H9 (cell line): Measurements from ENCODE around the gene KRT39. TPM values are rescaled to one million over a fixed set of nuclear protein-coding genes. Genes with fewer than 3 reads are reported as not detected.

Source experiments
- DNase-seq: peaks from one replicate; pipeline ENCODE4 v3.0.0-alpha.2; 2017
- H2AFZ ChIP-seq: one replicate; pipeline ENCODE4 v1.6.1; 2013; ENCODE audit warnings: mild to moderate bottlenecking, low read length, control low read depth, moderate library complexity
- H2AK5ac ChIP-seq: 2 replicates; pipeline ENCODE4 v1.6.1; 2013; ENCODE audit warnings: low read length, control low read depth, mixed read lengths; ENCODE audit not compliant: insufficient read length
- H2BK120ac ChIP-seq: one replicate; pipeline ENCODE4 v1.6.1; 2013; ENCODE audit warnings: low read depth, mild to moderate bottlenecking, low read length, control low read depth, inconsistent platforms; ENCODE audit not compliant: poor library complexity, severe bottlenecking
- H2BK12ac ChIP-seq: 2 replicates; pipeline ENCODE4 v1.6.1; 2013; ENCODE audit warnings: low read length, control low read depth, mixed read lengths, low read depth; ENCODE audit not compliant: insufficient read length
- H2BK15ac ChIP-seq: 2 replicates; pipeline ENCODE4 v1.6.1; 2013; ENCODE audit warnings: low read depth, low read length, control low read depth
- H2BK20ac ChIP-seq: one replicate; pipeline ENCODE4 v1.6.1; 2013; ENCODE audit warnings: low read depth, mild to moderate bottlenecking, low read length, control low read depth, inconsistent platforms; ENCODE audit not compliant: poor library complexity, severe bottlenecking
- H2BK5ac ChIP-seq: 2 replicates; pipeline ENCODE4 v1.6.1; 2013; ENCODE audit warnings: low read length, control low read depth, mixed read lengths; ENCODE audit not compliant: insufficient read length
- H3K14ac ChIP-seq: 2 replicates; pipeline ENCODE4 v1.6.1; 2013; ENCODE audit warnings: low read length, control low read depth; ENCODE audit not compliant: insufficient read depth
- H3K18ac ChIP-seq: 2 replicates; pipeline ENCODE4 v1.6.1; 2013; ENCODE audit warnings: low read depth, mild to moderate bottlenecking, mixed read lengths, low read length, control low read depth; ENCODE audit not compliant: insufficient read length
- H3K23ac ChIP-seq: 2 replicates; pipeline ENCODE4 v1.6.1; 2013; ENCODE audit warnings: low read length, control low read depth, mixed read lengths, low read depth; ENCODE audit not compliant: insufficient read length
- H3K23me2 ChIP-seq: 2 replicates; pipeline ENCODE4 v1.6.1; 2013; ENCODE audit warnings: low read depth, mild to moderate bottlenecking, mixed read lengths, low read length, control low read depth; ENCODE audit not compliant: insufficient read length, poor library complexity, severe bottlenecking
- H3K27ac ChIP-seq: 2 replicates; pipeline ENCODE4 v1.5.1; 2013; ENCODE audit warnings: low read length, control low read depth, mixed read lengths, low read depth; ENCODE audit not compliant: insufficient read length
- H3K27me3 ChIP-seq: 2 replicates; pipeline ENCODE4 v1.6.1; 2013; ENCODE audit warnings: low read length, control low read depth, inconsistent platforms; ENCODE audit not compliant: insufficient read depth
- H3K4ac ChIP-seq: 2 replicates; pipeline ENCODE4 v1.6.1; 2013; ENCODE audit warnings: low read depth, mild to moderate bottlenecking, control low read depth, inconsistent platforms, low read length, moderate library complexity
- H3K4me1 ChIP-seq: 2 replicates; pipeline ENCODE4 v1.6.1; 2013; ENCODE audit warnings: low read length, control low read depth, inconsistent platforms; ENCODE audit not compliant: insufficient read depth
- H3K4me2 ChIP-seq: 2 replicates; pipeline ENCODE4 v1.6.1; 2013; ENCODE audit warnings: low read length, control low read depth, mixed read lengths; ENCODE audit not compliant: insufficient read length, insufficient read depth
- H3K56ac ChIP-seq: 2 replicates; pipeline ENCODE4 v1.6.1; 2013; ENCODE audit warnings: low read depth, mild to moderate bottlenecking, mixed read lengths, low read length, control low read depth; ENCODE audit not compliant: insufficient read length
- H3K79me1 ChIP-seq: 2 replicates; pipeline ENCODE4 v1.6.1; 2013; ENCODE audit warnings: low read depth, mild to moderate bottlenecking, moderate library complexity, low read length, control low read depth, inconsistent platforms; ENCODE audit not compliant: insufficient read depth, poor library complexity, severe bottlenecking
- H3K79me2 ChIP-seq: 2 replicates; pipeline ENCODE4 v1.6.1; 2013; ENCODE audit warnings: low read length, control low read depth, inconsistent platforms; ENCODE audit not compliant: insufficient read depth
- H3K9ac ChIP-seq: 2 replicates; pipeline ENCODE4 v1.6.1; 2013; ENCODE audit warnings: low read length, control low read depth, mixed read lengths; ENCODE audit not compliant: insufficient read length; ENCODE audit errors: extremely low read depth
- H3K9me3 ChIP-seq: one replicate; pipeline ENCODE4 v1.6.1; 2013; ENCODE audit warnings: low read depth, low read length, inconsistent platforms; ENCODE audit not compliant: control insufficient read depth
- H3T11ph ChIP-seq: one replicate; pipeline ENCODE4 v1.6.1; 2013; ENCODE audit warnings: mild to moderate bottlenecking, low read length, control low read depth, inconsistent platforms
- H4K20me1 ChIP-seq: one replicate; pipeline ENCODE4 v1.6.1; 2013; ENCODE audit not compliant: control insufficient read depth, insufficient read length, insufficient read depth
- H4K5ac ChIP-seq: 2 replicates; pipeline ENCODE4 v1.6.1; 2013; ENCODE audit warnings: low read depth, mild to moderate bottlenecking, mixed read lengths, low read length, control low read depth; ENCODE audit not compliant: insufficient read length
- H4K8ac ChIP-seq: replicated peaks from 2 replicates; pipeline ENCODE4 v1.6.1; 2013; ENCODE audit warnings: low read length, control low read depth, mixed read lengths, low read depth; ENCODE audit not compliant: insufficient read length
- H4K91ac ChIP-seq: 2 replicates; pipeline ENCODE4 v1.6.1; 2013; ENCODE audit warnings: low read depth, mild to moderate bottlenecking, moderate library complexity, mixed read lengths, low read length, control low read depth; ENCODE audit not compliant: insufficient read length
- H3K27ac Mint-ChIP-seq, 3 experiments: 2 replicates in 2 of 3; 3 replicates in 1 of 3; pipeline ENCODE4 v1.8.0; 2020 to 2021; ENCODE audit warnings: mixed read lengths in 3 of 3, mild to moderate bottlenecking in 1 of 3, moderate library complexity in 1 of 3
- H3K27me3 Mint-ChIP-seq: 2 replicates; pipeline ENCODE4 v1.8.0; 2021; ENCODE audit warnings: low read depth, mild to moderate bottlenecking, moderate library complexity, mixed read lengths
- H3K36me3 Mint-ChIP-seq, 3 experiments: 2 replicates in 2 of 3; 3 replicates in 1 of 3; pipeline ENCODE4 v1.8.0; 2020 to 2021; ENCODE audit warnings: low read depth in 3 of 3, mixed read lengths in 3 of 3; ENCODE audit not compliant: insufficient read depth in 1 of 3
- H3K4me1 Mint-ChIP-seq, 2 experiments: 2 replicates each; pipeline ENCODE4 v1.8.0; 2020; ENCODE audit warnings: mixed read lengths in 2 of 2
- H3K4me3 Mint-ChIP-seq, 2 experiments: 2 replicates in 1 of 2; 3 replicates in 1 of 2; pipeline ENCODE4 v1.8.0; 2020 to 2021; ENCODE audit warnings: mild to moderate bottlenecking in 2 of 2, mixed read lengths in 2 of 2, moderate library complexity in 1 of 2
- H3K9me3 Mint-ChIP-seq, 2 experiments: 2 replicates in 1 of 2; 3 replicates in 1 of 2; pipeline ENCODE4 v1.8.0; 2020; ENCODE audit warnings: mild to moderate bottlenecking in 2 of 2, mixed read lengths in 2 of 2, moderate library complexity in 1 of 2
- WGBS: extraction: QIAGEN DNeasy Blood & Tissue Kit; methylation state at CpG from one replicate; pipeline ENCODE4 v1.1.7; 2013; ENCODE audit warnings: missing lambda C conversion rate, low lambda C conversion rate, mixed read lengths; ENCODE audit not compliant: insufficient read length; ENCODE audit errors: extremely low coverage; 5-methylcytosine and 5-hydroxymethylcytosine counted together
- total RNA-seq: library from RNA; stranded (reverse); gene quantifications from 2 replicates; pipeline ENCODE4 v1.2.1, GENCODE V29; 2021
- TF ChIP-seq, protein P1 (sequence below): fragments of 200-600 bp; sonication (generic); conservative IDR thresholded peaks from 3 replicates; pipeline ENCODE4 v1.8.0; 2021; ENCODE audit warnings: antibody characterized with exemption, mild to moderate bottlenecking

The KRT39 gene
- total RNA-seq, 1 experiment from 2014 or later, result not detected

DNA sequence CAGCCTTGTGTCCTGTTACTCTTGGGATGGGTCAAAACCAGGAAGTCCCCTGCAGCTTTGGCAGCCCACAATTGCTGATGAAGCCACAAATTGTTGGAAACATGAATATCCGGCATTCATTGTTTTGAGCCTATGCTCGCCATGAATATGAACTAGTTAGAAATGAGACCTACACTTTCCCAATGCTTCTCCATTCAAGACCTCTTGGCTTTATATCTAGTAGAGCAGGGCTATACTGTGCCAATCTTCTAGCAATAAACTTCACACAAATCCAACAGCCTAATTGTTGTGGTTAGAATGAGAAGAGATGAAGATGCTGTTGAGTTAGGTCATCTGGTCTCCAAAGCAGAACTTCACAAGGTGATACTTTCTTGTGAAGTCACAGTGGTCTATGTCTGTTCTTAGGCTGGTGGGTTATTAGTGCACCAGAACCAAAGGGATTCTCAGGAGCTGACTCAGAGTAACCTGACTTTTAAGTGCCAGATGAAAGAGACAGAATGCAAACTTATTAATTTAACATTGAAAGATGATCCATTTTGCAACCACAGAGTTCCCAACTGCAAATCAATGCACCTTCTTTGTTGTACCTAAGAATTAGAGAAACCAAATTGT lies 15.6 kb downstream of the KRT39 start:
- Histone ChIP-seq H3K4me1 (no peaks in the 10 kb centered on the region), H3K79me1 (no peaks in the 10 kb centered on the region), H3K23ac (no peak overlapping the region), H4K8ac (no peak overlapping the region), H3T11ph (no peak overlapping the region), H3K27ac (no peak overlapping the region), H3K23me2 (no peaks in the 10 kb centered on the region), H3K18ac (no peak overlapping the region), H3K4me2 (no peak overlapping the region), H3K56ac (no peak overlapping the region), H2BK5ac (no peak overlapping the region), H2BK15ac (no peak overlapping the region), H4K20me1 (no peaks in the 10 kb centered on the region), H3K4ac (no peak overlapping the region), H2AK5ac (no peak overlapping the region), H3K14ac (no peak overlapping the region), H2BK120ac (no peak overlapping the region), H2BK20ac (no peak overlapping the region), H2BK12ac (no peak overlapping the region), H4K91ac (no peak overlapping the region), H3K9me3 (no peaks in the 10 kb centered on the region), H3K79me2 (no peaks in the 10 kb centered on the region), H3K9ac (no peak overlapping the region), H4K5ac (no peak overlapping the region), H3K27me3 (no peaks in the 10 kb centered on the region), H2AFZ (no peak overlapping the region)
- H3K4me1 Mint-ChIP-seq, result peaks cover 0 to 9% of the 10 kb centered on the region in 2 experiments; a peak in 3 of 4 replicates
- DNase-seq, result no peak
- no peaks in the 10 kb centered on the region for H3K9me3 Mint-ChIP-seq
- no peak overlapping the region for H3K4me3 Mint-ChIP-seq
- TF ChIP-seq, protein P1, sequence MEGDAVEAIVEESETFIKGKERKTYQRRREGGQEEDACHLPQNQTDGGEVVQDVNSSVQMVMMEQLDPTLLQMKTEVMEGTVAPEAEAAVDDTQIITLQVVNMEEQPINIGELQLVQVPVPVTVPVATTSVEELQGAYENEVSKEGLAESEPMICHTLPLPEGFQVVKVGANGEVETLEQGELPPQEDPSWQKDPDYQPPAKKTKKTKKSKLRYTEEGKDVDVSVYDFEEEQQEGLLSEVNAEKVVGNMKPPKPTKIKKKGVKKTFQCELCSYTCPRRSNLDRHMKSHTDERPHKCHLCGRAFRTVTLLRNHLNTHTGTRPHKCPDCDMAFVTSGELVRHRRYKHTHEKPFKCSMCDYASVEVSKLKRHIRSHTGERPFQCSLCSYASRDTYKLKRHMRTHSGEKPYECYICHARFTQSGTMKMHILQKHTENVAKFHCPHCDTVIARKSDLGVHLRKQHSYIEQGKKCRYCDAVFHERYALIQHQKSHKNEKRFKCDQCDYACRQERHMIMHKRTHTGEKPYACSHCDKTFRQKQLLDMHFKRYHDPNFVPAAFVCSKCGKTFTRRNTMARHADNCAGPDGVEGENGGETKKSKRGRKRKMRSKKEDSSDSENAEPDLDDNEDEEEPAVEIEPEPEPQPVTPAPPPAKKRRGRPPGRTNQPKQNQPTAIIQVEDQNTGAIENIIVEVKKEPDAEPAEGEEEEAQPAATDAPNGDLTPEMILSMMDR, result no peak
- peak overlapping the region in 1 of 3 experiments; percentile 68; a peak in 1 of 7 replicates for H3K27ac Mint-ChIP-seq
- H3K36me3 Mint-ChIP-seq, result no peaks in the 10 kb centered on the region
- WGBS, result no CpG with 5 or more reads among the region's 2 CpGs
- H3K27me3 Mint-ChIP-seq, result no peaks in the 10 kb centered on the region; the same call in 1 of the 2 replicates
